HepG2 (cell line): Measurements from ENCODE around the gene NEK9.

Experiments used
- ATF1 ChIP-seq: IDR thresholded peaks from 2 replicates; pipeline ENCODE4 v1.6.1; 2016; ENCODE audit warnings: mild to moderate bottlenecking, control low read depth
- EHMT2 ChIP-seq: fragments of 200-600 bp; sonication (generic); IDR thresholded peaks from 2 replicates; pipeline ENCODE4 v1.7.0; 2017; ENCODE audit warnings: antibody characterized with exemption, low read depth, low read length, borderline replicate concordance
- FOXA1 ChIP-seq, 2 experiments: fragments of 450-650 bp in 1 of 2; sonication (generic) in 1 of 2; formaldehyde crosslinking in 1 of 2; IDR thresholded peaks; 2 replicates each; pipeline versions ENCODE4 v1.4.0 to v1.6.1; 2016 to 2020; ENCODE audit warnings: missing genetic modification reagents in 1 of 2
- MYC ChIP-seq: sonication (generic); formaldehyde crosslinking; IDR thresholded peaks from 2 replicates; pipeline ENCODE4 v1.9.0; 2021; ENCODE audit warnings: missing genetic modification reagents, borderline replicate concordance
- NBN ChIP-seq: fragments of 450-650 bp; conservative IDR thresholded peaks from 2 replicates; pipeline ENCODE4 v1.6.1; 2017
- PCBP2 ChIP-seq: fragments of 200-400 bp; formaldehyde crosslinking; optimal IDR thresholded peaks from 2 replicates; pipeline ENCODE3; 2018; ENCODE audit warnings: low read length, low read depth; ENCODE audit not compliant: poor library complexity, severe bottlenecking
- PHF21A ChIP-seq: sonication (generic); formaldehyde crosslinking; IDR thresholded peaks from 2 replicates; pipeline ENCODE4 v1.5.0; 2020; ENCODE audit warnings: mild to moderate bottlenecking, missing genetic modification reagents
- POLR2AphosphoS5 ChIP-seq: IDR thresholded peaks from 2 replicates; pipeline ENCODE4 v1.6.1; 2012; ENCODE audit warnings: low read depth, low read length
- TBP ChIP-seq: sonication (generic); formaldehyde crosslinking; IDR thresholded peaks from 2 replicates; pipeline ENCODE4 v1.5.0; 2020; ENCODE audit warnings: missing genetic modification reagents
- ZFP90 ChIP-seq: sonication (generic); formaldehyde crosslinking; IDR thresholded peaks from 2 replicates; pipeline ENCODE4 v1.8.0; 2022; ENCODE audit warnings: missing genetic modification reagents, mild to moderate bottlenecking, inconsistent platforms, borderline replicate concordance
- ZNF121 ChIP-seq: sonication (generic); formaldehyde crosslinking; IDR thresholded peaks from 2 replicates; pipeline ENCODE4 v1.5.0; 2020; ENCODE audit warnings: mild to moderate bottlenecking, missing genetic modification reagents
- TF ChIP-seq, protein P1 (sequence below): sonication (generic); formaldehyde crosslinking; IDR thresholded peaks from 2 replicates; pipeline ENCODE4 v1.8.0; 2022; ENCODE audit warnings: mild to moderate bottlenecking, missing genetic modification reagents; ENCODE audit not compliant: insufficient replicate concordance
- TF ChIP-seq, protein P2 (sequence below), 2 experiments: sonication (generic) in 1 of 2; formaldehyde crosslinking in 1 of 2; IDR thresholded peaks; 2 replicates each; pipeline versions ENCODE4 v1.6.1 to v1.9.0; 2014 to 2022; ENCODE audit warnings: antibody characterized with exemption in 1 of 2, borderline replicate concordance in 1 of 2, inconsistent platforms in 1 of 2, low read depth in 1 of 2, missing genetic modification reagents in 1 of 2
- TF ChIP-seq, protein P3 (sequence below): sonication (generic); formaldehyde crosslinking; IDR thresholded peaks from 2 replicates; pipeline ENCODE4 v1.5.0; 2020; ENCODE audit warnings: mild to moderate bottlenecking, missing genetic modification reagents, moderate library complexity

GRCh38 chr14:75066691-75067090 lies 60.2 kb downstream of the NEK9 start:
- TF ChIP-seq, protein P1, sequence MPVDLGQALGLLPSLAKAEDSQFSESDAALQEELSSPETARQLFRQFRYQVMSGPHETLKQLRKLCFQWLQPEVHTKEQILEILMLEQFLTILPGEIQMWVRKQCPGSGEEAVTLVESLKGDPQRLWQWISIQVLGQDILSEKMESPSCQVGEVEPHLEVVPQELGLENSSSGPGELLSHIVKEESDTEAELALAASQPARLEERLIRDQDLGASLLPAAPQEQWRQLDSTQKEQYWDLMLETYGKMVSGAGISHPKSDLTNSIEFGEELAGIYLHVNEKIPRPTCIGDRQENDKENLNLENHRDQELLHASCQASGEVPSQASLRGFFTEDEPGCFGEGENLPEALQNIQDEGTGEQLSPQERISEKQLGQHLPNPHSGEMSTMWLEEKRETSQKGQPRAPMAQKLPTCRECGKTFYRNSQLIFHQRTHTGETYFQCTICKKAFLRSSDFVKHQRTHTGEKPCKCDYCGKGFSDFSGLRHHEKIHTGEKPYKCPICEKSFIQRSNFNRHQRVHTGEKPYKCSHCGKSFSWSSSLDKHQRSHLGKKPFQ: no peak
- TF ChIP-seq MYC (CRISPR knock-in tag): no peak
- no peak for TF ChIP-seq EHMT2
- TF ChIP-seq, protein P2, sequence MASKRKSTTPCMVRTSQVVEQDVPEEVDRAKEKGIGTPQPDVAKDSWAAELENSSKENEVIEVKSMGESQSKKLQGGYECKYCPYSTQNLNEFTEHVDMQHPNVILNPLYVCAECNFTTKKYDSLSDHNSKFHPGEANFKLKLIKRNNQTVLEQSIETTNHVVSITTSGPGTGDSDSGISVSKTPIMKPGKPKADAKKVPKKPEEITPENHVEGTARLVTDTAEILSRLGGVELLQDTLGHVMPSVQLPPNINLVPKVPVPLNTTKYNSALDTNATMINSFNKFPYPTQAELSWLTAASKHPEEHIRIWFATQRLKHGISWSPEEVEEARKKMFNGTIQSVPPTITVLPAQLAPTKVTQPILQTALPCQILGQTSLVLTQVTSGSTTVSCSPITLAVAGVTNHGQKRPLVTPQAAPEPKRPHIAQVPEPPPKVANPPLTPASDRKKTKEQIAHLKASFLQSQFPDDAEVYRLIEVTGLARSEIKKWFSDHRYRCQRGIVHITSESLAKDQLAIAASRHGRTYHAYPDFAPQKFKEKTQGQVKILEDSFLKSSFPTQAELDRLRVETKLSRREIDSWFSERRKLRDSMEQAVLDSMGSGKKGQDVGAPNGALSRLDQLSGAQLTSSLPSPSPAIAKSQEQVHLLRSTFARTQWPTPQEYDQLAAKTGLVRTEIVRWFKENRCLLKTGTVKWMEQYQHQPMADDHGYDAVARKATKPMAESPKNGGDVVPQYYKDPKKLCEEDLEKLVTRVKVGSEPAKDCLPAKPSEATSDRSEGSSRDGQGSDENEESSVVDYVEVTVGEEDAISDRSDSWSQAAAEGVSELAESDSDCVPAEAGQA (IDR thresholded peaks at IDR 0.05; ENCODE audit: low read depth): no peak
- TF ChIP-seq, protein P2 (CRISPR knock-in tag; IDR thresholded peaks at IDR 0.05; ENCODE audit: borderline replicate concordance): no peak
- no peak for TF ChIP-seq POLR2AphosphoS5
- TF ChIP-seq PCBP2: no peak
- TF ChIP-seq ZNF121: no peak
- TF ChIP-seq FOXA1 (IDR thresholded peaks at IDR 0.05): no peak
- no peak for TF ChIP-seq FOXA1 (CRISPR knock-in tag; IDR thresholded peaks at IDR 0.05)
- TF ChIP-seq, protein P3, sequence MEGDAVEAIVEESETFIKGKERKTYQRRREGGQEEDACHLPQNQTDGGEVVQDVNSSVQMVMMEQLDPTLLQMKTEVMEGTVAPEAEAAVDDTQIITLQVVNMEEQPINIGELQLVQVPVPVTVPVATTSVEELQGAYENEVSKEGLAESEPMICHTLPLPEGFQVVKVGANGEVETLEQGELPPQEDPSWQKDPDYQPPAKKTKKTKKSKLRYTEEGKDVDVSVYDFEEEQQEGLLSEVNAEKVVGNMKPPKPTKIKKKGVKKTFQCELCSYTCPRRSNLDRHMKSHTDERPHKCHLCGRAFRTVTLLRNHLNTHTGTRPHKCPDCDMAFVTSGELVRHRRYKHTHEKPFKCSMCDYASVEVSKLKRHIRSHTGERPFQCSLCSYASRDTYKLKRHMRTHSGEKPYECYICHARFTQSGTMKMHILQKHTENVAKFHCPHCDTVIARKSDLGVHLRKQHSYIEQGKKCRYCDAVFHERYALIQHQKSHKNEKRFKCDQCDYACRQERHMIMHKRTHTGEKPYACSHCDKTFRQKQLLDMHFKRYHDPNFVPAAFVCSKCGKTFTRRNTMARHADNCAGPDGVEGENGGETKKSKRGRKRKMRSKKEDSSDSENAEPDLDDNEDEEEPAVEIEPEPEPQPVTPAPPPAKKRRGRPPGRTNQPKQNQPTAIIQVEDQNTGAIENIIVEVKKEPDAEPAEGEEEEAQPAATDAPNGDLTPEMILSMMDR (CRISPR knock-in tag): no peak
- TF ChIP-seq ATF1 (CRISPR knock-in tag): no peak
- no peak for TF ChIP-seq PHF21A (CRISPR knock-in tag)
- no peak for TF ChIP-seq NBN
- TF ChIP-seq ZFP90: no peak
- no peak for TF ChIP-seq TBP (CRISPR knock-in tag)
